K562 (cell line): ENCODE results near the gene OGT. TPM values are rescaled to one million over a fixed set of nuclear protein-coding genes. Genes with fewer than 3 reads are reported as not detected.

Experiments
- ATAC-seq: fragments of 200-7000 bp; cut with Tn5 transposase; 3 replicates; pipeline ENCODE4 v1.9.1; 2020; ENCODE audit warnings: moderate library complexity
- BruUV-seq: library from RNA; stranded (reverse); fragments of 400-500 nt; replicated peaks from 2 replicates; lab custom pipeline; 2021; lab: Mats Ljungman, UMichigan
- CTCF ChIA-PET: fragments of 300-600 bp; formaldehyde crosslinking; extraction: SDS; loops from one replicate; lab custom pipeline; 2021; ENCODE audit warnings: low intra/inter-chr PET ratio; lab: Yijun Ruan, JAX
- POLR2A ChIA-PET: fragments of 300-600, 350-650 bp; sonication (Branson Sonifier 250); formaldehyde crosslinking; extraction: SDS; loops from one replicate; lab custom pipeline; 2021; ENCODE audit warnings: antibody characterized with exemption, inconsistent platforms; lab: Yijun Ruan, JAX
- DNase-seq, 4 experiments: peaks; one replicate each; pipeline versions ENCODE4 v3.0.0 to v3.0.0-alpha.2; 2011 to 2018; ENCODE audit warnings: low spot score in 3 of 4, mixed read lengths in 3 of 4; ENCODE audit errors: extremely low read depth in 1 of 4
- FAIRE-seq: peaks from 2 replicates; lab custom pipeline; 2011; peaks lifted over from hg19 to GRCh38; lab: Jason Lieb, UNC
- H2AFZ ChIP-seq: 2 replicates; pipeline ENCODE4 v1.6.0; 2011; ENCODE audit warnings: low read depth, low read length, control low read depth, inconsistent platforms
- H3K27ac ChIP-seq: fragments of 200-600 bp; 3 replicates; pipeline ENCODE4 v1.8.0; 2011; ENCODE audit warnings: low read depth, mild to moderate bottlenecking, control low read depth, inconsistent platforms, low read length, moderate library complexity, mixed read lengths; ENCODE audit errors: extremely low read depth
- H3K27me3 ChIP-seq, 2 experiments: fragments of 300-600 bp in 1 of 2; 2 replicates in 1 of 2; 3 replicates in 1 of 2; pipeline versions ENCODE4 v1.6.0 to v1.8.0; 2011; ENCODE audit warnings: inconsistent platforms in 2 of 2, low read length in 2 of 2, mild to moderate bottlenecking in 1 of 2, mixed read lengths in 1 of 2, moderate library complexity in 1 of 2; ENCODE audit not compliant: control insufficient read depth in 2 of 2, insufficient read depth in 2 of 2
- H3K36me3 ChIP-seq: fragments of 300-600 bp; 3 replicates; pipeline ENCODE4 v1.8.0; 2011; ENCODE audit warnings: mild to moderate bottlenecking, low read length, inconsistent platforms; ENCODE audit not compliant: control insufficient read depth, insufficient read depth
- H3K4me1 ChIP-seq, 2 experiments: fragments of 200-600 bp in 1 of 2; replicated peaks in 1 of 2; 2 replicates in 1 of 2; 3 replicates in 1 of 2; pipeline versions ENCODE4 v1.5.1 to v1.8.0; 2011; ENCODE audit warnings: inconsistent platforms in 2 of 2, low read length in 2 of 2, mild to moderate bottlenecking in 1 of 2, mixed read lengths in 1 of 2, moderate library complexity in 1 of 2; ENCODE audit not compliant: control insufficient read depth in 2 of 2, insufficient read depth in 2 of 2
- H3K4me2 ChIP-seq: 2 replicates; pipeline ENCODE4 v1.6.1; 2011; ENCODE audit warnings: low read length, control low read depth, inconsistent platforms, mixed read lengths; ENCODE audit not compliant: insufficient read depth
- H3K4me3 ChIP-seq: fragments of 200-600 bp; sonication (generic), shearing (Covaris generic); 2 replicates; pipeline ENCODE4 v1.5.1; 2016; ENCODE audit warnings: control low read depth, inconsistent platforms
- H3K79me2 ChIP-seq: fragments of 200-600 bp; 3 replicates; pipeline ENCODE4 v1.8.0; 2011; ENCODE audit warnings: low read length, inconsistent platforms; ENCODE audit not compliant: control insufficient read depth, insufficient read depth
- H3K9ac ChIP-seq, 2 experiments: 2 replicates each; pipeline versions ENCODE4 v1.6.0 to v1.6.1; 2011; ENCODE audit warnings: low read depth in 2 of 2, low read length in 2 of 2, control low read depth in 1 of 2, inconsistent platforms in 1 of 2, mild to moderate bottlenecking in 1 of 2, mixed read lengths in 1 of 2; ENCODE audit not compliant: insufficient read depth in 1 of 2
- H3K9me1 ChIP-seq: one replicate; pipeline ENCODE4 v1.6.0; 2011; ENCODE audit warnings: inconsistent platforms, mild to moderate bottlenecking, low read length, moderate library complexity; ENCODE audit not compliant: control insufficient read depth, insufficient read depth
- H3K9me3 ChIP-seq: replicated peaks from 2 replicates; pipeline ENCODE4 v1.5.1; 2011; ENCODE audit warnings: low read depth, low read length, inconsistent platforms; ENCODE audit not compliant: control insufficient read depth, insufficient read depth
- H4K20me1 ChIP-seq: replicated peaks from 2 replicates; pipeline ENCODE4 v1.6.1; 2011; ENCODE audit warnings: low read length, inconsistent platforms, mixed read lengths; ENCODE audit not compliant: control insufficient read depth, insufficient read depth
- ARID2 ChIP-seq: fragments of 450-650 bp; IDR thresholded peaks from 2 replicates; pipeline ENCODE4 v1.6.1; 2017; ENCODE audit warnings: antibody characterized with exemption, mild to moderate bottlenecking
- ATF6 ChIP-seq: sonication (generic); formaldehyde crosslinking; IDR thresholded peaks from 2 replicates; pipeline ENCODE4 v1.4.0; 2020; ENCODE audit warnings: mild to moderate bottlenecking, missing genetic modification reagents
- DIDO1 ChIP-seq: fragments of 450-650 bp; IDR thresholded peaks from 2 replicates; pipeline ENCODE4 v1.6.1; 2016; ENCODE audit warnings: low read depth, missing biosample characterization, missing genetic modification characterization
- ZNF140 ChIP-seq: fragments of 250-450 bp; sonication (Bioruptor Pico); IDR thresholded peaks from 2 replicates; pipeline ENCODE4 v1.8.0; 2021; ENCODE audit warnings: moderate library complexity, mild to moderate bottlenecking, inconsistent platforms
- WGBS: fragments of 100-300 bp; shearing (Covaris generic); methylation state at CpG from one replicate; pipeline ENCODE4 v1.1.6; 2016; ENCODE audit warnings: low coverage, mixed read lengths; ENCODE audit not compliant: insufficient coverage; ENCODE audit errors: missing lambda C conversion rate; 5-methylcytosine and 5-hydroxymethylcytosine counted together
- in situ Hi-C: fragments of 300-500 bp; cut with MboI; formaldehyde crosslinking; loops from 4 replicates; pipeline ENCODE4 v1.15.0; 2018; ENCODE audit warnings: inconsistent platforms, mixed read lengths
- intact Hi-C: fragments of 100-400 bp; cut with micrococcal nuclease; formaldehyde crosslinking; loops from 2 replicates; pipeline ENCODE4 v1.14.2; 2022
- polyA plus RNA-seq, 8 experiments: library from polyadenylated mRNA; depleted of rRNA in 4 of 8; stranded (reverse) in 5 of 8; unstranded in 3 of 8; fragments of >200 nt; fragmentation: Nextera tagmentation in 2 of 8; fragmentation: Illumina TruSeq in 1 of 8; extraction: Ambion mirVana in 2 of 8; extraction: Trizol in 1 of 8; gene quantifications; 2 replicates each; pipeline versions ENCODE4 v1.2.1 to v1.2.3, GENCODE V29; 2011 to 2014; ENCODE audit warnings: inconsistent platforms in 1 of 8, missing spikeins in 1 of 8
- total RNA-seq, 7 experiments: library from RNA; depleted of rRNA in 6 of 7; stranded (reverse); fragments of >200 nt in 6 of 7; fragmentation: Illumina TruSeq in 2 of 7; extraction: Trizol in 2 of 7; gene quantifications; 2 replicates each; pipeline versions ENCODE4 v1.2.1 to v1.2.3, GENCODE V29; 2011 to 2021; ENCODE audit warnings: low replicate concordance in 1 of 7

The OGT gene
- total and polyA plus RNA-seq, 9 of the 15 experiments (the other 6 are each of a cell fraction or from before 2014, with no cell fraction given), result 38.9 to 347 (median 117) TPM

GRCh38 chrX:71543316-71543715, 10.4 kb downstream of the OGT start:
- intact Hi-C loops (no loop called here), in situ Hi-C loops (no loop called here)
- no peak overlapping the region for H2AFZ ChIP-seq
- DNase-seq, result no peak
- H3K9ac ChIP-seq, result no peak overlapping the region
- H3K4me2 ChIP-seq, result no peak overlapping the region
- POLR2A ChIA-PET, result interaction anchor here (1.7 to 4.9 kb wide), 2 partner anchors 9 to 10 kb away, joined by 6 to 52 read pairs; partner anchors contain the start of gene OGT
- H3K27ac ChIP-seq, result no peak overlapping the region
- CTCF ChIA-PET, result no interaction called here
- peaks cover 96% of the 10 kb centered on the region for H3K36me3 ChIP-seq
- H3K27me3 ChIP-seq, result no peaks in the 10 kb centered on the region
- no peaks in the 10 kb centered on the region for H3K9me3 ChIP-seq
- H3K9me1 ChIP-seq, result peaks cover 3% of the 10 kb centered on the region
- peaks cover 38% of the 10 kb centered on the region; the same call in 1 of the 2 replicates for H4K20me1 ChIP-seq
- no peak for FAIRE-seq
- no TSS peak for BruUV-seq
- H3K79me2 ChIP-seq, result peaks cover 98% of the 10 kb centered on the region
- TF ChIP-seq ARID2 (no peak), ATF6 (CRISPR knock-in tag) (no peak), DIDO1 (no peak), ZNF140 (CRISPR knock-in tag) (no peak)
- WGBS, result 100% methylated on average over 2 of the region's 2 CpGs
- no peak for ATAC-seq
- H3K4me3 ChIP-seq, result no peak overlapping the region
- peaks cover 3 to 23% of the 10 kb centered on the region in 2 experiments; a peak in 3 of 5 replicates for H3K4me1 ChIP-seq
